IMR-90 (cell line): Measurements from ENCODE around the gene TRABD2A. TPM values are rescaled to one million over a fixed set of nuclear protein-coding genes. Genes with fewer than 3 reads are reported as not detected.

Experiments
- ATAC-seq: fragments of 200-7000 bp; cut with Tn5 transposase; 2 replicates; pipeline ENCODE4 v1.9.1; 2020; ENCODE audit warnings: low read depth, mild to moderate bottlenecking, moderate library complexity
- BruUV-seq: library from RNA; stranded (reverse); fragments of 400-500 nt; replicated peaks from 2 replicates; lab custom pipeline; 2021; lab: Mats Ljungman, UMichigan
- CTCF ChIA-PET: fragments of 300-600 bp; formaldehyde crosslinking; extraction: SDS; loops from one replicate; lab custom pipeline; 2021; ENCODE audit warnings: antibody characterized with exemption; lab: Yijun Ruan, JAX
- POLR2A ChIA-PET: fragments of 300-600 bp; sonication (Branson Sonifier 250); formaldehyde crosslinking; loops from one replicate; lab custom pipeline; 2022; ENCODE audit warnings: antibody characterized with exemption; ENCODE audit not compliant: unreplicated experiment; lab: Charles Lee
- DNase-seq: peaks from one replicate; pipeline ENCODE4 v3.0.0; 2013
- H2AFZ ChIP-seq: replicated peaks from 2 replicates; pipeline ENCODE3; 2013; ENCODE audit warnings: low read length, mild to moderate bottlenecking; ENCODE audit not compliant: poor library complexity
- H2AK5ac ChIP-seq: 2 replicates; pipeline ENCODE4 v1.6.1; 2013; ENCODE audit warnings: low read depth, low read length, inconsistent platforms
- H2AK9ac ChIP-seq: replicated peaks from 2 replicates; pipeline ENCODE3; 2013; ENCODE audit warnings: mild to moderate bottlenecking, low read depth, low read length, moderate library complexity; ENCODE audit not compliant: poor library complexity
- H2BK120ac ChIP-seq: 2 replicates; pipeline ENCODE4 v1.6.1; 2013; ENCODE audit warnings: low read depth, low read length, inconsistent platforms
- H2BK15ac ChIP-seq: 3 replicates; pipeline ENCODE4 v1.6.1; 2013; ENCODE audit warnings: low read depth, low read length, inconsistent platforms
- H2BK20ac ChIP-seq: 2 replicates; pipeline ENCODE4 v1.6.1; 2013; ENCODE audit warnings: low read depth, mild to moderate bottlenecking, inconsistent platforms, low read length, moderate library complexity
- H2BK5ac ChIP-seq: 2 replicates; pipeline ENCODE4 v1.6.1; 2013; ENCODE audit warnings: mild to moderate bottlenecking, low read depth, low read length, inconsistent platforms; ENCODE audit not compliant: poor library complexity, severe bottlenecking
- H3K14ac ChIP-seq: replicated peaks from 2 replicates; pipeline ENCODE4 v1.6.1; 2013; ENCODE audit warnings: low read depth, low read length, inconsistent platforms
- H3K18ac ChIP-seq: 2 replicates; pipeline ENCODE4 v1.6.1; 2013; ENCODE audit warnings: low read depth, low read length, control low read depth
- H3K23ac ChIP-seq: 2 replicates; pipeline ENCODE4 v1.6.1; 2013; ENCODE audit warnings: low read depth, low read length, inconsistent platforms
- H3K27ac ChIP-seq: 2 replicates; pipeline ENCODE4 v1.5.1; 2013; ENCODE audit warnings: mild to moderate bottlenecking, control low read depth, low read length; ENCODE audit not compliant: insufficient read depth
- H3K27me3 ChIP-seq: 2 replicates; pipeline ENCODE4 v1.6.1; 2013; ENCODE audit warnings: low read length; ENCODE audit not compliant: control insufficient read depth, insufficient read depth
- H3K36me3 ChIP-seq: 2 replicates; pipeline ENCODE4 v1.6.1; 2013; ENCODE audit warnings: low read length, mixed read lengths; ENCODE audit not compliant: control insufficient read depth, insufficient read depth
- H3K4ac ChIP-seq: 2 replicates; pipeline ENCODE4 v1.6.1; 2013; ENCODE audit warnings: low read depth, low read length, inconsistent platforms
- H3K4me1 ChIP-seq: 2 replicates; pipeline ENCODE4 v1.6.1; 2013; ENCODE audit warnings: low read length, mixed read lengths; ENCODE audit not compliant: control insufficient read depth, insufficient read depth
- H3K4me2 ChIP-seq: 2 replicates; pipeline ENCODE4 v1.6.1; 2013; ENCODE audit warnings: low read depth, mild to moderate bottlenecking, control low read depth, low read length, moderate library complexity
- H3K4me3 ChIP-seq: 2 replicates; pipeline ENCODE4 v1.5.1; 2013; ENCODE audit warnings: low read depth, mild to moderate bottlenecking, control low read depth, low read length, moderate library complexity; ENCODE audit not compliant: insufficient read depth
- H3K56ac ChIP-seq: 2 replicates; pipeline ENCODE4 v1.6.1; 2013; ENCODE audit warnings: low read length, inconsistent platforms; ENCODE audit not compliant: insufficient read depth; ENCODE audit errors: extremely low read depth
- H3K79me1 ChIP-seq, 2 experiments: 2 replicates each; pipeline ENCODE4 v1.6.1; 2013; ENCODE audit warnings: low read length in 2 of 2, inconsistent platforms in 1 of 2, low read depth in 1 of 2
- H3K9ac ChIP-seq: 2 replicates; pipeline ENCODE4 v1.6.1; 2013; ENCODE audit warnings: low read depth, low read length, control low read depth
- H3K9me1 ChIP-seq: 2 replicates; pipeline ENCODE4 v1.6.1; 2013; ENCODE audit warnings: low read length, inconsistent platforms; ENCODE audit not compliant: insufficient read depth
- H3K9me3 ChIP-seq: 2 replicates; pipeline ENCODE4 v1.6.1; 2013; ENCODE audit warnings: low read length; ENCODE audit not compliant: control insufficient read depth, insufficient read depth
- H4K20me1 ChIP-seq: 2 replicates; pipeline ENCODE4 v1.6.1; 2013; ENCODE audit warnings: low read length, inconsistent platforms; ENCODE audit not compliant: insufficient read depth
- H4K5ac ChIP-seq: 2 replicates; pipeline ENCODE4 v1.6.1; 2013; ENCODE audit warnings: mild to moderate bottlenecking, low read depth, low read length, control low read depth
- H4K8ac ChIP-seq, 2 experiments: 2 replicates each; pipeline ENCODE4 v1.6.1; 2013; ENCODE audit warnings: low read depth in 2 of 2, low read length in 2 of 2, control low read depth in 1 of 2, inconsistent platforms in 1 of 2
- H4K91ac ChIP-seq: 2 replicates; pipeline ENCODE4 v1.6.1; 2013; ENCODE audit warnings: low read depth, low read length, inconsistent platforms; ENCODE audit not compliant: insufficient read depth
- CEBPB ChIP-seq: IDR thresholded peaks from 2 replicates; pipeline ENCODE4 v1.6.1; 2012; ENCODE audit warnings: low read depth, low read length, improper control_type of control experiment
- RAD21 ChIP-seq: IDR thresholded peaks from 2 replicates; pipeline ENCODE4 v1.6.1; 2012; ENCODE audit warnings: low read length, improper control_type of control experiment
- SMC3 ChIP-seq: fragments of 150-350 bp; IDR thresholded peaks from 2 replicates; pipeline ENCODE4 v1.6.1; 2016; ENCODE audit warnings: low read depth, mild to moderate bottlenecking, antibody characterized with exemption, low read length, moderate library complexity
- WGBS, 2 experiments: methylation state at CpG; one replicate each; pipeline versions ENCODE4 v1.1.5 to v1.1.7; 2013; ENCODE audit warnings: missing lambda C conversion rate in 2 of 2; ENCODE audit not compliant: insufficient read length in 1 of 2; ENCODE audit errors: extremely low coverage in 2 of 2; 5-methylcytosine and 5-hydroxymethylcytosine counted together
- dilution Hi-C: fragments of 300-500 bp; cut with HindIII; formaldehyde crosslinking; loops from one replicate; pipeline ENCODE4 v1.14.3; 2018; ENCODE audit warnings: low sequenced_read_pairs; ENCODE audit not compliant: unreplicated experiment
- in situ Hi-C: fragments of 300-500 bp; cut with MboI; formaldehyde crosslinking; loops from 3 replicates; pipeline ENCODE4 v1.14.3; 2019; ENCODE audit warnings: low sequenced_read_pairs, inconsistent platforms, mixed read lengths
- intact Hi-C: fragments of 100-400 bp; cut with micrococcal nuclease; formaldehyde crosslinking; loops from 2 replicates; pipeline ENCODE4 v1.10.0; 2022
- polyA plus RNA-seq, 3 experiments: library from polyadenylated mRNA; depleted of rRNA; stranded (reverse); fragments of >200 nt; gene quantifications; 2 replicates each; pipeline ENCODE4 v1.2.3, GENCODE V29; 2012; ENCODE audit warnings: low replicate concordance in 1 of 3
- total RNA-seq: library from RNA; depleted of rRNA; stranded (reverse); fragments of >200 nt; gene quantifications from 2 replicates; pipeline ENCODE4 v1.2.3, GENCODE V29; 2012
- TF ChIP-seq, protein P1 (sequence below): conservative IDR thresholded peaks from 2 replicates; pipeline ENCODE4 v1.5.1; 2012; ENCODE audit warnings: mild to moderate bottlenecking, low read depth, low read length, improper control_type of control experiment

The TRABD2A gene
- total and polyA plus RNA-seq, 2 of the 4 experiments (the other 2 are of a cell fraction): 17.6 to 20.3 TPM

DNA sequence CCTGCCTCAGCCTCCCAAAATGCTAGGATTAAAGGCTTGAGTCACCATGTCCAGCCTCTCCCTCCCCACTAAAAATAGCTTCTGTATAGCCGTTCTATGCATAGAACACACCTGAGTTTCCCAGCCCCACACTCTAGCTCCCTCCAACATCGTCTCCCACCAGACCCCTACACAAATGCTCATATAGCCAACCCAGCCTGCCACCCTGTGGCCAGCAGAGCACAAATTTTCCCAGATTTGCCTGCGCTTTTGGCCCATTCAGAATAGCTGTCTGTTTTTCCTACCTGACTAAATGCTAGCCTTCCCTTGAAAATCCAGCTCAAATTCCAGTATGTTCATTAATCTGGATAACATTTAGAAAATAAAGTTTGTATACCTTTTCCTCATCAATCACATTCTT is 22.8 kb downstream of the TRABD2A start:
- intact Hi-C loops: loop anchor here (5.0 kb wide), 1 partner anchor 226 kb away; no protein-coding TSS in a partner anchor
- no peak for ATAC-seq
- in situ Hi-C loops: loop anchor here (25.0 kb wide), 1 partner anchor 821 kb away; no protein-coding TSS in a partner anchor

More for the DNA sequence above, 22.8 kb downstream of the TRABD2A start:
- Histone ChIP-seq H3K9me1 (no peaks in the 10 kb centered on the region), H3K36me3 (no peaks in the 10 kb centered on the region), H3K18ac (peak overlapping the region; percentile 18; the same call in 1 of the 2 replicates), H3K4me2 (no peak overlapping the region), H2AFZ (no peak overlapping the region), H3K23ac (no peak overlapping the region), H2AK9ac (no peak overlapping the region), H2AK5ac (no peak overlapping the region), H4K8ac (no peak overlapping the region), H3K4me1 (no peaks in the 10 kb centered on the region; the same call in 1 of the 2 replicates), H3K27me3 (no peaks in the 10 kb centered on the region), H4K5ac (no peak overlapping the region), H2BK120ac (no peak overlapping the region), H3K27ac (no peak overlapping the region), H3K14ac (no peak overlapping the region), H2BK5ac (no peak overlapping the region), H3K4ac (no peak overlapping the region), H4K20me1 (no peaks in the 10 kb centered on the region; the same call in 1 of the 2 replicates), H4K91ac (no peak overlapping the region), H2BK15ac (no peak overlapping the region), H3K56ac (no peak overlapping the region), H2BK20ac (no peak overlapping the region), H3K9me3 (no peaks in the 10 kb centered on the region), H3K9ac (no peak overlapping the region), H3K4me3 (no peak overlapping the region), H3K79me1 (peaks cover 17 to 19% of the 10 kb centered on the region in 2 experiments)
- BruUV-seq: no TSS peak
- WGBS, 2 experiments: 71% methylated on average over 1 of the region's 3 CpGs; no CpG with 5 or more reads in 1 of the 2 experiments
- ChIA-PET POLR2A (interaction anchor here (0.8 kb wide), 1 partner anchor 230 kb away, joined by 3 read pairs; no protein-coding TSS in a partner anchor), CTCF (interaction anchor here (0.5 to 1.1 kb wide), 9 partner anchors 11 to 506 kb away, joined by 3 to 4 read pairs (median 3); no protein-coding TSS in a partner anchor)
- TF ChIP-seq CEBPB: no peak
- peak; percentile 53 for TF ChIP-seq RAD21
- peak; percentile 44 for TF ChIP-seq SMC3
- TF ChIP-seq, protein P1, sequence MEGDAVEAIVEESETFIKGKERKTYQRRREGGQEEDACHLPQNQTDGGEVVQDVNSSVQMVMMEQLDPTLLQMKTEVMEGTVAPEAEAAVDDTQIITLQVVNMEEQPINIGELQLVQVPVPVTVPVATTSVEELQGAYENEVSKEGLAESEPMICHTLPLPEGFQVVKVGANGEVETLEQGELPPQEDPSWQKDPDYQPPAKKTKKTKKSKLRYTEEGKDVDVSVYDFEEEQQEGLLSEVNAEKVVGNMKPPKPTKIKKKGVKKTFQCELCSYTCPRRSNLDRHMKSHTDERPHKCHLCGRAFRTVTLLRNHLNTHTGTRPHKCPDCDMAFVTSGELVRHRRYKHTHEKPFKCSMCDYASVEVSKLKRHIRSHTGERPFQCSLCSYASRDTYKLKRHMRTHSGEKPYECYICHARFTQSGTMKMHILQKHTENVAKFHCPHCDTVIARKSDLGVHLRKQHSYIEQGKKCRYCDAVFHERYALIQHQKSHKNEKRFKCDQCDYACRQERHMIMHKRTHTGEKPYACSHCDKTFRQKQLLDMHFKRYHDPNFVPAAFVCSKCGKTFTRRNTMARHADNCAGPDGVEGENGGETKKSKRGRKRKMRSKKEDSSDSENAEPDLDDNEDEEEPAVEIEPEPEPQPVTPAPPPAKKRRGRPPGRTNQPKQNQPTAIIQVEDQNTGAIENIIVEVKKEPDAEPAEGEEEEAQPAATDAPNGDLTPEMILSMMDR: peak; percentile 38
- DNase-seq: no peak
- dilution Hi-C loops: no loop called here
